Rectal smooth muscle tissue (tissue), 1 donor: ENCODE measurements around the gene GDF2.

Experiments used
- H3K27ac ChIP-seq: one replicate; pipeline ENCODE4 v1.7.0; 2013; ENCODE audit warnings: low read depth, low read length, inconsistent platforms
- H3K27me3 ChIP-seq: one replicate; pipeline ENCODE4 v1.7.0; 2013; ENCODE audit warnings: low read length; ENCODE audit not compliant: control insufficient read depth, insufficient read depth
- H3K36me3 ChIP-seq: one replicate; pipeline ENCODE4 v1.7.0; 2013; ENCODE audit warnings: low read length; ENCODE audit not compliant: control insufficient read depth, insufficient read depth
- H3K4me1 ChIP-seq: one replicate; pipeline ENCODE4 v1.7.0; 2013; ENCODE audit warnings: low read length; ENCODE audit not compliant: control insufficient read depth, insufficient read depth
- H3K4me3 ChIP-seq: one replicate; pipeline ENCODE4 v1.7.0; 2013; ENCODE audit warnings: low read length
- H3K9ac ChIP-seq: one replicate; pipeline ENCODE4 v1.7.0; 2013; ENCODE audit warnings: low read length

GDF2 gene

GRCh38 chr10:47331491-47331890 lies 9.2 kb downstream of the GDF2 start:
- Histone ChIP-seq H3K9ac (no peak overlapping the region), H3K27me3 (no peaks in the 10 kb centered on the region), H3K4me3 (no peak overlapping the region), H3K27ac (no peak overlapping the region), H3K36me3 (no peaks in the 10 kb centered on the region), H3K4me1 (no peaks in the 10 kb centered on the region)

- no peak overlapping the region for H3K4me3 ChIP-seq
- no peaks in the 10 kb centered on the region for H3K27me3 ChIP-seq
- H3K36me3 ChIP-seq: no peaks in the 10 kb centered on the region
- H3K4me1 ChIP-seq: no peaks in the 10 kb centered on the region
- no peak overlapping the region for H3K27ac ChIP-seq
- H3K9ac ChIP-seq: no peak overlapping the region
Measured at GRCh38 chr10:47331954-47332353, 9.7 kb downstream of the GDF2 start.

GRCh38 chr10:47332371-47332770 lies 10.1 kb downstream of the GDF2 start:
- no peak overlapping the region for H3K27ac ChIP-seq

GRCh38 chr10:47332946-47333345 lies 10.7 kb downstream of the GDF2 start:
- no peaks in the 10 kb centered on the region for H3K36me3 ChIP-seq
- no peaks in the 10 kb centered on the region for H3K4me1 ChIP-seq
- H3K27ac ChIP-seq: no peak overlapping the region
- H3K9ac ChIP-seq: no peak overlapping the region
- H3K27me3 ChIP-seq: no peaks in the 10 kb centered on the region
- no peak overlapping the region for H3K4me3 ChIP-seq

More at GRCh38 chr10:47332371-47332770, 10.1 kb downstream of the GDF2 start:
- H3K9ac ChIP-seq: no peak overlapping the region
- H3K27me3 ChIP-seq: no peaks in the 10 kb centered on the region
- H3K36me3 ChIP-seq: no peaks in the 10 kb centered on the region
- H3K4me3 ChIP-seq: no peak overlapping the region
- H3K4me1 ChIP-seq: no peaks in the 10 kb centered on the region

- H3K4me1 ChIP-seq: no peaks in the 10 kb centered on the region
- H3K27me3 ChIP-seq: no peaks in the 10 kb centered on the region
- H3K9ac ChIP-seq: no peak overlapping the region
- H3K4me3 ChIP-seq: no peak overlapping the region
- no peaks in the 10 kb centered on the region for H3K36me3 ChIP-seq
- no peak overlapping the region for H3K27ac ChIP-seq
Measured at GRCh38 chr10:47333532-47333931, 11.3 kb downstream of the GDF2 start.

GRCh38 chr10:47334466-47335295 lies 12.4 kb downstream of the GDF2 start:
- Histone ChIP-seq H3K27me3 (no peaks in the 10 kb centered on the region), H3K4me1 (no peaks in the 10 kb centered on the region), H3K36me3 (no peaks in the 10 kb centered on the region), H3K27ac (no peak overlapping the region), H3K9ac (no peak overlapping the region), H3K4me3 (no peak overlapping the region)

GRCh38 chr10:47335906-47336305 lies 13.7 kb downstream of the GDF2 start:
- H3K9ac ChIP-seq: no peak overlapping the region
- H3K4me1 ChIP-seq: no peaks in the 10 kb centered on the region
- no peaks in the 10 kb centered on the region for H3K27me3 ChIP-seq
- H3K36me3 ChIP-seq: no peaks in the 10 kb centered on the region
- no peak overlapping the region for H3K4me3 ChIP-seq
- no peak overlapping the region for H3K27ac ChIP-seq

GRCh38 chr10:47336387-47337134 lies 14.3 kb downstream of the GDF2 start:
- Histone ChIP-seq H3K4me3 (no peak overlapping the region), H3K27ac (no peak overlapping the region), H3K27me3 (no peaks in the 10 kb centered on the region)

GRCh38 chr10:47337310-47337709 lies 15.1 kb downstream of the GDF2 start:
- H3K36me3 ChIP-seq: no peaks in the 10 kb centered on the region
- no peak overlapping the region for H3K4me3 ChIP-seq
- no peaks in the 10 kb centered on the region for H3K4me1 ChIP-seq
- H3K27me3 ChIP-seq: no peaks in the 10 kb centered on the region
- H3K9ac ChIP-seq: no peak overlapping the region
- H3K27ac ChIP-seq: no peak overlapping the region

More at GRCh38 chr10:47336387-47337134, 14.3 kb downstream of the GDF2 start:
- H3K4me1 ChIP-seq: no peaks in the 10 kb centered on the region
- H3K9ac ChIP-seq: no peak overlapping the region
- no peaks in the 10 kb centered on the region for H3K36me3 ChIP-seq

- Histone ChIP-seq H3K9ac (no peak overlapping the region), H3K27me3 (no peaks in the 10 kb centered on the region), H3K4me3 (no peak overlapping the region), H3K27ac (no peak overlapping the region), H3K36me3 (no peaks in the 10 kb centered on the region), H3K4me1 (no peaks in the 10 kb centered on the region)
Measured at GRCh38 chr10:47339186-47339735, 17.0 kb downstream of the GDF2 start.

GRCh38 chr10:47339759-47340607 lies 17.7 kb downstream of the GDF2 start:
- no peaks in the 10 kb centered on the region for H3K4me1 ChIP-seq
- no peaks in the 10 kb centered on the region for H3K36me3 ChIP-seq
- no peaks in the 10 kb centered on the region for H3K27me3 ChIP-seq
- H3K4me3 ChIP-seq: no peak overlapping the region
- H3K27ac ChIP-seq: no peak overlapping the region
- H3K9ac ChIP-seq: no peak overlapping the region

- Histone ChIP-seq H3K4me1 (no peaks in the 10 kb centered on the region), H3K27me3 (no peaks in the 10 kb centered on the region), H3K9ac (no peak overlapping the region), H3K36me3 (no peaks in the 10 kb centered on the region), H3K4me3 (no peak overlapping the region), H3K27ac (no peak overlapping the region)
Measured at GRCh38 chr10:47340608-47341170, 18.4 kb downstream of the GDF2 start.
